ENCODE data around the gene GJB4. TPM values are rescaled to one million over a fixed set of nuclear protein-coding genes. Genes with fewer than 3 reads are reported as not detected.

Gene GJB4
- total RNA-seq, 2 donors from 2014 or later, result 0.46 to 0.81 TPM

DNA sequence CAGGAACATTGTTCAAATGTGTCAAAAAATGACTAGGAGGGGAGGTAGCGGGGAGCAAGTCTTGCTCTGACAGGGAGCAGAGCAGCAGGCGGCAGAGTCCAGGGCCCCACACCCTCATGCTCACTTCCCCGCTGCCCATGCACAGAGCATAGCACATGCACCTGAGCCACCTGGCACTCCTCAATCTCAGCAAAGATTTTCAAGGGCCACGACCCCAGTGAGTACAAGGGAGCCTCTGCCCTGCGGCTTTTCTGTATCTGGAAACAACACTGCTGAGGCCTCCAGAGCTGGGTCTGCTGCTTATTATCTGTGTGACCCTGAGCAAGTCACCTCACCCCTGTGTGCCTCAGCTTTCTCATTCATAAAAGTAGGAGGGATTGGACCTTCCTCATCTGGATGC, 20.4 kb downstream of the GJB4 start:
- TF ChIP-seq, protein P1, sequence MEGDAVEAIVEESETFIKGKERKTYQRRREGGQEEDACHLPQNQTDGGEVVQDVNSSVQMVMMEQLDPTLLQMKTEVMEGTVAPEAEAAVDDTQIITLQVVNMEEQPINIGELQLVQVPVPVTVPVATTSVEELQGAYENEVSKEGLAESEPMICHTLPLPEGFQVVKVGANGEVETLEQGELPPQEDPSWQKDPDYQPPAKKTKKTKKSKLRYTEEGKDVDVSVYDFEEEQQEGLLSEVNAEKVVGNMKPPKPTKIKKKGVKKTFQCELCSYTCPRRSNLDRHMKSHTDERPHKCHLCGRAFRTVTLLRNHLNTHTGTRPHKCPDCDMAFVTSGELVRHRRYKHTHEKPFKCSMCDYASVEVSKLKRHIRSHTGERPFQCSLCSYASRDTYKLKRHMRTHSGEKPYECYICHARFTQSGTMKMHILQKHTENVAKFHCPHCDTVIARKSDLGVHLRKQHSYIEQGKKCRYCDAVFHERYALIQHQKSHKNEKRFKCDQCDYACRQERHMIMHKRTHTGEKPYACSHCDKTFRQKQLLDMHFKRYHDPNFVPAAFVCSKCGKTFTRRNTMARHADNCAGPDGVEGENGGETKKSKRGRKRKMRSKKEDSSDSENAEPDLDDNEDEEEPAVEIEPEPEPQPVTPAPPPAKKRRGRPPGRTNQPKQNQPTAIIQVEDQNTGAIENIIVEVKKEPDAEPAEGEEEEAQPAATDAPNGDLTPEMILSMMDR (conservative IDR thresholded peaks at IDR 0.05), result no peak
- H3K27me3 Mint-ChIP-seq (ENCODE audit: insufficient read depth), result peaks cover 23% of the 10 kb centered on the region
- no peak overlapping the region for H3K27ac ChIP-seq (ENCODE audit: low read depth, low read length)
- H3K36me3 Mint-ChIP-seq (ENCODE audit: low read depth), result no peaks in the 10 kb centered on the region
- peaks cover 27% of the 10 kb centered on the region for H3K27me3 ChIP-seq (ENCODE audit: control insufficient read depth, insufficient read depth, low read length, poor library complexity, severe bottlenecking)
- DNase-seq, result peak; percentile 41
- H3K9ac ChIP-seq (ENCODE audit: extremely low read depth, low read length, poor library complexity, severe bottlenecking), result no peak overlapping the region
- peaks cover 22% of the 10 kb centered on the region for H3K4me1 ChIP-seq (ENCODE audit: control insufficient read depth, insufficient read depth, low read length)
- 87 to 93% methylated on average over 4 to 5 of the region's 5 CpGs for WGBS, 2 experiments (ENCODE audit: insufficient coverage in 1 of 2, insufficient read length in 1 of 2)
- H3K4me3 Mint-ChIP-seq, result no peak overlapping the region
- H3K4me1 Mint-ChIP-seq, result peaks cover 21% of the 10 kb centered on the region
- H3K9me3 ChIP-seq (ENCODE audit: control insufficient read depth, low read length), result no peaks in the 10 kb centered on the region
- H3K4me3 ChIP-seq (ENCODE audit: low read length), result no peak overlapping the region
- no peaks in the 10 kb centered on the region for H3K9me3 Mint-ChIP-seq
- no peaks in the 10 kb centered on the region for H3K36me3 ChIP-seq (ENCODE audit: control insufficient read depth, insufficient read depth, low read length)
- H3K27ac Mint-ChIP-seq, result no peak overlapping the region

DNA sequence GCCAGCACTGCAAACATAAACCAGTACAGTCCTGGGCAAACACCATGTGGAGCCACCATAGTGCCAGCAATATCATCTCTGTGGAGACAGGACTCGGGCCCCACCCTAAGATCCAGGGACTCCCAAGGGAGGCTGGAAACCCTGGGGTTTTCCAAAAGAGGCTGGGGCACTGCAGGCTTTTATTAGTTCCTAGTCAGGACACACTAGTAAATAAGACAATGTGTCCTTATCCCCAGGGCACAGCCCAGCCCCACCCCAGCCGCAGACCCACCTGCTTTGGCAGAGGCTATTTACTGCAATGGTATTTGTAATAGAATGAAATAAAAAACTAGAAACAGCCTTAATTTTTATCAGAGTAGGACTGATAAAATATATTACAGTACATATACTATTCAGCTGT, 21.0 kb downstream of the GJB4 start:
- TF ChIP-seq, protein P1 (conservative IDR thresholded peaks at IDR 0.05), result no peak
- H3K36me3 Mint-ChIP-seq (ENCODE audit: low read depth), result no peaks in the 10 kb centered on the region
- H3K27ac ChIP-seq (ENCODE audit: low read depth, low read length), result no peak overlapping the region
- peaks cover 21% of the 10 kb centered on the region for H3K4me1 Mint-ChIP-seq
- peak overlapping the region; percentile 75 for H3K4me3 ChIP-seq (ENCODE audit: low read length)
- no peak overlapping the region for H3K27ac Mint-ChIP-seq
- peak; percentile 28 for DNase-seq
- no peak overlapping the region for H3K9ac ChIP-seq (ENCODE audit: extremely low read depth, low read length, poor library complexity, severe bottlenecking)
- WGBS, 2 experiments (ENCODE audit: insufficient coverage in 1 of 2, insufficient read length in 1 of 2), result 94 to 100% methylated on average over 1 to 2 of the region's 2 CpGs
- H3K36me3 ChIP-seq (ENCODE audit: control insufficient read depth, insufficient read depth, low read length), result no peaks in the 10 kb centered on the region
- peak overlapping the region; percentile 54 for H3K4me3 Mint-ChIP-seq
- peaks cover 27% of the 10 kb centered on the region for H3K27me3 ChIP-seq (ENCODE audit: control insufficient read depth, insufficient read depth, low read length, poor library complexity, severe bottlenecking)
- H3K9me3 ChIP-seq (ENCODE audit: control insufficient read depth, low read length), result no peaks in the 10 kb centered on the region
- H3K4me1 ChIP-seq (ENCODE audit: control insufficient read depth, insufficient read depth, low read length), result peaks cover 20% of the 10 kb centered on the region
- no peaks in the 10 kb centered on the region for H3K9me3 Mint-ChIP-seq
- peaks cover 23% of the 10 kb centered on the region for H3K27me3 Mint-ChIP-seq (ENCODE audit: insufficient read depth)

DNA sequence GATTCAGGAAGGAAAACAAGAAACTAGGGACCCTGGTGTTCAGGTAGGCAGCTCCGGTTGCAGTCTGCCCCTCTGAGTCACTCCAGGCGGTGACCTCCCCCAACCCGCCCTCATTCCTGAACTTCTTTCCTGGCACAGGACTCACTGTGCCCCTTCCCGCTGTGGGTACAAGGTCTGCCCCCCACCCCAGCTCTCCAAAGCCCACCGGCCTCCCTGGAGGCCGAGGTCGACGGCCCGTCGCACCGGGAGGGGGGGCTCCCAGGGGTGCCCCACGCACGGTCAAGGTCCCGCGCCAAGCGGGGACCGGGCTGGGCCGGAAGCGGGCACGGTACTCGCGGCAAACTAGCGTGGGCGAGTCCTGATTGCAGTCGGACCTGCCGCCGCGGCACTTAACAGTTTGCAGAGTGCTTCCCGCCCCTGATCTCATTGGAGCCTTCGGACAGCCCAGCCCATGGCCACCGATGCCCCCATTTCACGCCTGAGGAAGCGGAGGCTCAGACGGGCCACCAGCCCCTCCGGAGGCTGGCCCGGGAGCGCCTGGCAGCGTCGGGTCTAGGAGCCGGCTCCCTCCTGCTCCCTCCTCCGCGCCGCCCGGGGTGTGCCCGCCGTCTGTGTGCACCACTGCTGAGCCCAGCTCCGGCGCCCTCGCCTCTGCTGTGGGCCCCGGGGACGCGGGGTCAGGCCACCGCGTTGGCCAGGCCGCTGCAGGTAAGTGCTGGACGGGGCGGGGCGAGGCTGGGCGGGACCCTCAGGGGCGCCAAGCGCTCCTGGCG, 21.7 kb downstream of the GJB4 start, which contains the start of gene GJB3:
GJB3 (plus strand) TSS at position 144 of the 773 bp plus-strand sequence. CDS start 3,549 bp downstream, outside the sequence.
- Histone ChIP-seq H3K9ac (ENCODE audit: extremely low read depth, low read length, poor library complexity, severe bottlenecking) (no peak within 1 kb of the TSS), H3K36me3 (ENCODE audit: control insufficient read depth, insufficient read depth, low read length) (no peaks in the 10 kb centered on the region), H3K4me1 (ENCODE audit: control insufficient read depth, insufficient read depth, low read length) (peaks cover 15% of the 10 kb centered on the region), H3K27me3 (ENCODE audit: control insufficient read depth, insufficient read depth, low read length, poor library complexity, severe bottlenecking) (peaks cover 27% of the 10 kb centered on the region), H3K9me3 (ENCODE audit: control insufficient read depth, low read length) (no peaks in the 10 kb centered on the region), H3K4me3 (ENCODE audit: low read length) (peak within 1 kb of the TSS; percentile 75), H3K27ac (ENCODE audit: low read depth, low read length) (no peak within 1 kb of the TSS)
- TF ChIP-seq, protein P1 (conservative IDR thresholded peaks at IDR 0.05), result no peak
- Mint-ChIP-seq H3K27me3 (ENCODE audit: insufficient read depth) (peaks cover 23% of the 10 kb centered on the region), H3K36me3 (ENCODE audit: low read depth) (no peaks in the 10 kb centered on the region), H3K27ac (no peak within 1 kb of the TSS), H3K4me1 (peaks cover 21% of the 10 kb centered on the region), H3K9me3 (no peaks in the 10 kb centered on the region), H3K4me3 (peak within 1 kb of the TSS; percentile 54)
- peak; percentile 81 for DNase-seq
- WGBS, 2 experiments (ENCODE audit: insufficient coverage in 1 of 2, insufficient read length in 1 of 2), result 9% methylated on average over 22 to 62 of the region's 62 CpGs
